Vagina (tissue), 2 donors: ENCODE data around the gene CFB.

Experiments used
- POLR2A ChIP-seq, 2 donors: fragments of 450-650 bp; IDR thresholded peaks; one replicate each; pipeline ENCODE4 v1.6.1; 2017; ENCODE audit warnings: antibody characterized with exemption in 2 of 2, mild to moderate bottlenecking in 2 of 2, moderate library complexity in 2 of 2
- POLR2AphosphoS5 ChIP-seq, 2 donors: sonication (generic); formaldehyde crosslinking; IDR thresholded peaks; one replicate each; pipeline ENCODE4 v1.9.0; 2017; ENCODE audit warnings: antibody characterized with exemption in 2 of 2, mild to moderate bottlenecking in 2 of 2, low read depth in 1 of 2; ENCODE audit not compliant: insufficient read depth in 1 of 2
- TF ChIP-seq, protein P1 (sequence below), 3 experiments: fragments of 450-650 bp in 2 of 3; fragments of 200-600 bp in 1 of 3; sonication (generic) in 1 of 3; IDR thresholded peaks; one replicate each; pipeline ENCODE4 v1.5.1; 2017 to 2019; ENCODE audit warnings: antibody characterized with exemption in 3 of 3, mild to moderate bottlenecking in 2 of 3, moderate library complexity in 2 of 3

DNA sequence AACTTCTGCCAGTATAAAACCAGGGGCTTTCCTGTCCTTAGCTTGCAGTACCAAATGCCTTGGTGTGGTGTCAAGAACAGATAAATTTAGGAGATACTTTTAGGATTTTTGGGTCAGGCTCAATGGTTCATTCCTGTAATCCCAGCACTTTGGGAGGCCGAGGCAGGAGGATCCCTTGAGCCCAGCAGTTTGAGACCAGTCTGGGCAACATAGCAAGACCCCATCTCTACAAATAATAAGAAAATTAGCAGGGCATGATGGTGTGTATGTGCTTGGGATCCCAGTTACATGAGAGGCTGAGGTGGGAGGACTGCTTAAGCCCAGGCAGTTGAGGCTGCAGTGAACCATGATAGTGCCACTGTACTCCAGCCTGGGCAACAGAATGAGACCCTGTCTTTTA is 40.9 kb upstream of the CFB start:
- TF ChIP-seq, protein P1, sequence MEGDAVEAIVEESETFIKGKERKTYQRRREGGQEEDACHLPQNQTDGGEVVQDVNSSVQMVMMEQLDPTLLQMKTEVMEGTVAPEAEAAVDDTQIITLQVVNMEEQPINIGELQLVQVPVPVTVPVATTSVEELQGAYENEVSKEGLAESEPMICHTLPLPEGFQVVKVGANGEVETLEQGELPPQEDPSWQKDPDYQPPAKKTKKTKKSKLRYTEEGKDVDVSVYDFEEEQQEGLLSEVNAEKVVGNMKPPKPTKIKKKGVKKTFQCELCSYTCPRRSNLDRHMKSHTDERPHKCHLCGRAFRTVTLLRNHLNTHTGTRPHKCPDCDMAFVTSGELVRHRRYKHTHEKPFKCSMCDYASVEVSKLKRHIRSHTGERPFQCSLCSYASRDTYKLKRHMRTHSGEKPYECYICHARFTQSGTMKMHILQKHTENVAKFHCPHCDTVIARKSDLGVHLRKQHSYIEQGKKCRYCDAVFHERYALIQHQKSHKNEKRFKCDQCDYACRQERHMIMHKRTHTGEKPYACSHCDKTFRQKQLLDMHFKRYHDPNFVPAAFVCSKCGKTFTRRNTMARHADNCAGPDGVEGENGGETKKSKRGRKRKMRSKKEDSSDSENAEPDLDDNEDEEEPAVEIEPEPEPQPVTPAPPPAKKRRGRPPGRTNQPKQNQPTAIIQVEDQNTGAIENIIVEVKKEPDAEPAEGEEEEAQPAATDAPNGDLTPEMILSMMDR (IDR thresholded peaks at IDR 0.05): no peak
- TF ChIP-seq POLR2A (IDR thresholded peaks at IDR 0.05) (no peak), POLR2AphosphoS5 (IDR thresholded peaks at IDR 0.05; ENCODE audit: insufficient read depth in 1 of 2, low read depth in 1 of 2) (no peak)
